Astrocyte (in vitro differentiated cells and primary cell): ENCODE results near the gene HOXC6. TPM values are rescaled to one million over a fixed set of nuclear protein-coding genes. Genes with fewer than 3 reads are reported as not detected.
A peak's percentile ranks its signal among the peaks of the same experiment; 100 is the strongest.

Experiments used
- DNase-seq: peaks from one replicate; pipeline ENCODE4 v3.0.0-alpha.2; 2010; ENCODE audit warnings: low read depth
- FAIRE-seq: peaks from 2 replicates; lab custom pipeline; 2011; peaks lifted over from hg19 to GRCh38; lab: Jason Lieb, UNC
- H2AFZ ChIP-seq: 2 replicates; pipeline ENCODE4 v1.6.0; 2012; ENCODE audit warnings: low read depth, low read length, inconsistent platforms
- H3K27ac ChIP-seq: 2 replicates; pipeline ENCODE4 v1.5.1; 2011; ENCODE audit warnings: low read depth, low read length, inconsistent platforms
- H3K27me3 ChIP-seq: 2 replicates; pipeline ENCODE4 v1.6.0; 2011; ENCODE audit warnings: low read length, inconsistent platforms; ENCODE audit not compliant: insufficient read depth
- H3K36me3 ChIP-seq: 2 replicates; pipeline ENCODE4 v1.5.1; 2011; ENCODE audit warnings: low read length, inconsistent platforms; ENCODE audit not compliant: insufficient read depth
- H3K4me1 ChIP-seq: 2 replicates; pipeline ENCODE4 v1.5.1; 2011; ENCODE audit warnings: low read length, inconsistent platforms; ENCODE audit not compliant: insufficient read depth
- H3K4me2 ChIP-seq: 2 replicates; pipeline ENCODE4 v1.6.0; 2012; ENCODE audit warnings: low read length, inconsistent platforms
- H3K4me3 ChIP-seq: 2 replicates; pipeline ENCODE4 v1.5.1; 2011; ENCODE audit warnings: low read depth, mild to moderate bottlenecking, low read length, inconsistent platforms; ENCODE audit not compliant: insufficient read depth
- H3K79me2 ChIP-seq: 2 replicates; pipeline ENCODE4 v1.6.0; 2012; ENCODE audit warnings: mild to moderate bottlenecking, low read length, inconsistent platforms; ENCODE audit not compliant: insufficient read depth
- H3K9ac ChIP-seq: 2 replicates; pipeline ENCODE4 v1.6.0; 2012; ENCODE audit warnings: mild to moderate bottlenecking, low read length, inconsistent platforms
- H3K9me3 ChIP-seq: 2 replicates; pipeline ENCODE4 v1.5.1; 2012; ENCODE audit warnings: low read depth, mild to moderate bottlenecking, low read length, inconsistent platforms; ENCODE audit not compliant: insufficient read depth
- H4K20me1 ChIP-seq: 2 replicates; pipeline ENCODE4 v1.6.0; 2012; ENCODE audit warnings: low read length, inconsistent platforms; ENCODE audit not compliant: insufficient read depth
- H3K27ac Mint-ChIP-seq: one replicate; pipeline ENCODE4 v1.8.0; 2021; ENCODE audit warnings: mild to moderate bottlenecking, mixed read lengths; ENCODE audit not compliant: unreplicated experiment
- H3K27me3 Mint-ChIP-seq: one replicate; pipeline ENCODE4 v1.8.0; 2021; ENCODE audit warnings: low read depth, mixed read lengths; ENCODE audit not compliant: unreplicated experiment
- H3K36me3 Mint-ChIP-seq: one replicate; pipeline ENCODE4 v1.8.0; 2021; ENCODE audit warnings: low read depth, mixed read lengths; ENCODE audit not compliant: unreplicated experiment
- H3K4me1 Mint-ChIP-seq: one replicate; pipeline ENCODE4 v1.8.0; 2021; ENCODE audit warnings: low read depth, mixed read lengths; ENCODE audit not compliant: unreplicated experiment
- H3K4me3 Mint-ChIP-seq: one replicate; pipeline ENCODE4 v1.8.0; 2021; ENCODE audit warnings: mild to moderate bottlenecking, moderate library complexity, mixed read lengths; ENCODE audit not compliant: unreplicated experiment
- H3K9me3 Mint-ChIP-seq: one replicate; pipeline ENCODE4 v1.8.0; 2021; ENCODE audit warnings: mild to moderate bottlenecking, mixed read lengths; ENCODE audit not compliant: unreplicated experiment
- EZH2 ChIP-seq: IDR thresholded peaks from 2 replicates; pipeline ENCODE4 v1.6.1; 2012; ENCODE audit warnings: mild to moderate bottlenecking, low read length, inconsistent platforms; ENCODE audit not compliant: insufficient read depth
- total RNA-seq: library from RNA; stranded (reverse); gene quantifications from 2 replicates; pipeline ENCODE4 v1.2.1, GENCODE V29; 2021
- TF ChIP-seq, protein P1 (sequence below): IDR thresholded peaks from 2 replicates; pipeline ENCODE4 v1.5.1; 2011; ENCODE audit warnings: low read depth, mild to moderate bottlenecking, inconsistent platforms, low read length, moderate library complexity; ENCODE audit not compliant: insufficient read depth

HOXC6 gene
- total RNA-seq, 1 donor from 2014 or later, result not detected

DNA sequence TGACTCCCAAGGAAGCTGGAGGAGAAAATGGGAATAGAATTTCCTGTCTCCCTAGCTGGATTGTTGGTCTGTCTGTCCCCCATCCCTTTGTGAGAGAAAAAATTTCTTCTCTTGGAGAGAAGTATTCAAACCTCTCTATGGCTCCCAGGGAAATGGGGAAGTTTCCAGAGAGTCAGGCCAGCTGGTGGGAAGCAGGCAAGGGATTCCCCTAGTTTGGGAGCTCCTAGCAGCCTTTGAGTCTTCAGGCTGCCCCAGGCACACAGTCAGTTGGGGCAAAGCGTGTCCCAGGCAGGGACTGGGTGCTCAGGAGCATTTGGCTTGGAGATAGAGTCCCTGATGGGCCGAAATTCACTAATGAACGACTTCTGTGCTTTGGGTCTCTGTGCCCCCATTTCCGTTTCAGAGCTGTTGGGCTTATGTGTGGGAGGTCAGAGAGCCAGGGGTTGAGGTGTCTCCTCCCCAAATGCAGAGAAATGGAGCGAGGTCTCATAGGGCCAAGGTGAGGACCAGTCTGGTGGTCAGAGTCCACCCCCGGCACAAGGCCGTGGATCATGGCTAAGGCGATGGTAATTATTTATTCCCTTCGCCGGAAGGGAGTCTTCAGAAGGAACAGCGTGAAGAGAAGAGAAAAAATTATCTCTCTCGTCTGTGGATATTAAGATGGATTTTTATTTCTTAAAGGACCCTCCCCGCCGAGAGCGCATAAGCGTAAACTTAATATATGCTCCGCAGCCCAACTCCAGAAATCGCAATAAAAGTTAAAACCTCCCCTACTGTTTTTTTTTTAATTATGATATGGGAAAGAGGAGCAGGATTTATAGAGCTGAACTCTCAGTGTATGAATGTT lies 34.9 kb upstream of the HOXC6 start:
- Mint-ChIP-seq H3K27me3 (peaks cover 90% of the 10 kb centered on the region), H3K36me3 (no peaks in the 10 kb centered on the region)
- no peaks in the 10 kb centered on the region for H3K79me2 ChIP-seq

DNA sequence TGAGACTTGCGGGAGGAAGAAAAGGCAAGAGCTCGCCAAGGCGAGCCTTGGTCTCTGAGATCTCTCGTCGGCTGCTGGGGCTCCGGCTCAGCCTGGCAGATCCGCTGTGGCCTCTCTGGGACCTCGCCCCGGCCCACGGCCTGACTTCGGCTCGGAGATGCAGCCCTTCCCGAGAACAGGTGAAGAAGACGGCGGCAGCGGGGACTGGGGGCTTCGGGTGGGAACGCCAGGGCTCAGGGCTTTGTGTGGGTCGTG lies 34.3 kb upstream of the HOXC6 start:
- Histone ChIP-seq H2AFZ (no peak overlapping the region), H3K4me3 (no peak overlapping the region), H3K4me2 (no peak overlapping the region), H3K36me3 (no peaks in the 10 kb centered on the region), H3K4me1 (peaks cover 4% of the 10 kb centered on the region), H4K20me1 (no peaks in the 10 kb centered on the region), H3K9ac (no peak overlapping the region), H3K79me2 (no peaks in the 10 kb centered on the region), H3K27ac (no peak overlapping the region), H3K27me3 (peaks cover 96% of the 10 kb centered on the region), H3K9me3 (peaks cover 10% of the 10 kb centered on the region)
- Mint-ChIP-seq H3K27me3 (peaks cover 90% of the 10 kb centered on the region), H3K4me1 (no peaks in the 10 kb centered on the region), H3K36me3 (no peaks in the 10 kb centered on the region), H3K4me3 (no peak overlapping the region), H3K27ac (no peak overlapping the region), H3K9me3 (peaks cover 31% of the 10 kb centered on the region)
- FAIRE-seq (no peak), DNase-seq (no peak)
- TF ChIP-seq, protein P1, sequence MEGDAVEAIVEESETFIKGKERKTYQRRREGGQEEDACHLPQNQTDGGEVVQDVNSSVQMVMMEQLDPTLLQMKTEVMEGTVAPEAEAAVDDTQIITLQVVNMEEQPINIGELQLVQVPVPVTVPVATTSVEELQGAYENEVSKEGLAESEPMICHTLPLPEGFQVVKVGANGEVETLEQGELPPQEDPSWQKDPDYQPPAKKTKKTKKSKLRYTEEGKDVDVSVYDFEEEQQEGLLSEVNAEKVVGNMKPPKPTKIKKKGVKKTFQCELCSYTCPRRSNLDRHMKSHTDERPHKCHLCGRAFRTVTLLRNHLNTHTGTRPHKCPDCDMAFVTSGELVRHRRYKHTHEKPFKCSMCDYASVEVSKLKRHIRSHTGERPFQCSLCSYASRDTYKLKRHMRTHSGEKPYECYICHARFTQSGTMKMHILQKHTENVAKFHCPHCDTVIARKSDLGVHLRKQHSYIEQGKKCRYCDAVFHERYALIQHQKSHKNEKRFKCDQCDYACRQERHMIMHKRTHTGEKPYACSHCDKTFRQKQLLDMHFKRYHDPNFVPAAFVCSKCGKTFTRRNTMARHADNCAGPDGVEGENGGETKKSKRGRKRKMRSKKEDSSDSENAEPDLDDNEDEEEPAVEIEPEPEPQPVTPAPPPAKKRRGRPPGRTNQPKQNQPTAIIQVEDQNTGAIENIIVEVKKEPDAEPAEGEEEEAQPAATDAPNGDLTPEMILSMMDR, result no peak
- TF ChIP-seq EZH2, result peak; percentile 72

More for the DNA sequence above, 34.9 kb upstream of the HOXC6 start:
- peak overlapping the region; percentile 47 for H3K27ac Mint-ChIP-seq
- DNase-seq (no peak), FAIRE-seq (no peak)
- Histone ChIP-seq H2AFZ (no peak overlapping the region), H3K9me3 (peaks cover 10% of the 10 kb centered on the region), H4K20me1 (no peaks in the 10 kb centered on the region), H3K4me1 (peaks cover 4% of the 10 kb centered on the region), H3K4me2 (no peak overlapping the region), H3K36me3 (no peaks in the 10 kb centered on the region), H3K9ac (no peak overlapping the region), H3K4me3 (no peak overlapping the region), H3K27me3 (peaks cover 96% of the 10 kb centered on the region), H3K27ac (no peak overlapping the region)
- H3K9me3 Mint-ChIP-seq, result peaks cover 32% of the 10 kb centered on the region
- no peak for TF ChIP-seq EZH2
- TF ChIP-seq, protein P1, result no peak
- no peak overlapping the region for H3K4me3 Mint-ChIP-seq
- no peaks in the 10 kb centered on the region for H3K4me1 Mint-ChIP-seq
